Esophagus (tissue), 2 donors: ENCODE measurements around the gene ZNF644. TPM values are rescaled to one million over a fixed set of nuclear protein-coding genes. Genes with fewer than 3 reads are reported as not detected.

ENCODE experiments used
- H3K27ac ChIP-seq, 2 donors: one replicate each; pipeline ENCODE4 v1.5.1; 2013; ENCODE audit warnings: low read depth in 2 of 2, mild to moderate bottlenecking in 2 of 2, inconsistent platforms in 1 of 2, low read length in 1 of 2, moderate library complexity in 1 of 2
- H3K27me3 ChIP-seq, 2 donors: one replicate each; pipeline ENCODE4 v1.6.1; 2013; ENCODE audit warnings: low read length in 2 of 2, control low read depth in 1 of 2, mild to moderate bottlenecking in 1 of 2; ENCODE audit not compliant: insufficient read depth in 2 of 2, control insufficient read depth in 1 of 2
- H3K36me3 ChIP-seq, 2 donors: one replicate each; pipeline ENCODE4 v1.6.1; 2013; ENCODE audit warnings: low read length in 1 of 2; ENCODE audit not compliant: control insufficient read depth in 2 of 2, insufficient read depth in 2 of 2
- H3K4me1 ChIP-seq, 2 donors: one replicate each; pipeline ENCODE4 v1.6.1; 2013; ENCODE audit warnings: low read length in 1 of 2; ENCODE audit not compliant: control insufficient read depth in 2 of 2, insufficient read depth in 2 of 2
- H3K4me3 ChIP-seq, 2 donors: one replicate each; pipeline ENCODE4 v1.5.1; 2013; ENCODE audit warnings: low read length in 2 of 2, mild to moderate bottlenecking in 2 of 2, low read depth in 1 of 2, moderate library complexity in 1 of 2
- H3K9me3 ChIP-seq, 2 donors: one replicate each; pipeline ENCODE4 v1.6.1; 2013; ENCODE audit warnings: mild to moderate bottlenecking in 2 of 2, low read depth in 1 of 2, low read length in 1 of 2, moderate library complexity in 1 of 2; ENCODE audit not compliant: control insufficient read depth in 2 of 2, insufficient read depth in 1 of 2
- WGBS, 2 donors: extraction: QIAGEN DNeasy Blood & Tissue Kit; methylation state at CpG; one replicate each; pipeline ENCODE4 v1.1.7; 2013; 5-methylcytosine and 5-hydroxymethylcytosine counted together
- polyA plus RNA-seq, 2 donors: library from polyadenylated mRNA; stranded (reverse); fragments of 200-250 nt; gene quantifications; one replicate each; pipeline ENCODE4 v1.2.3, GENCODE V29; 2013
- donor health status: healthy with polysubstance abuse.
- donor health status: Bipolar disorder and iron deficiency.

Gene ZNF644
- polyA plus RNA-seq, 2 donors = 11.0 to 15.9 TPM

DNA sequence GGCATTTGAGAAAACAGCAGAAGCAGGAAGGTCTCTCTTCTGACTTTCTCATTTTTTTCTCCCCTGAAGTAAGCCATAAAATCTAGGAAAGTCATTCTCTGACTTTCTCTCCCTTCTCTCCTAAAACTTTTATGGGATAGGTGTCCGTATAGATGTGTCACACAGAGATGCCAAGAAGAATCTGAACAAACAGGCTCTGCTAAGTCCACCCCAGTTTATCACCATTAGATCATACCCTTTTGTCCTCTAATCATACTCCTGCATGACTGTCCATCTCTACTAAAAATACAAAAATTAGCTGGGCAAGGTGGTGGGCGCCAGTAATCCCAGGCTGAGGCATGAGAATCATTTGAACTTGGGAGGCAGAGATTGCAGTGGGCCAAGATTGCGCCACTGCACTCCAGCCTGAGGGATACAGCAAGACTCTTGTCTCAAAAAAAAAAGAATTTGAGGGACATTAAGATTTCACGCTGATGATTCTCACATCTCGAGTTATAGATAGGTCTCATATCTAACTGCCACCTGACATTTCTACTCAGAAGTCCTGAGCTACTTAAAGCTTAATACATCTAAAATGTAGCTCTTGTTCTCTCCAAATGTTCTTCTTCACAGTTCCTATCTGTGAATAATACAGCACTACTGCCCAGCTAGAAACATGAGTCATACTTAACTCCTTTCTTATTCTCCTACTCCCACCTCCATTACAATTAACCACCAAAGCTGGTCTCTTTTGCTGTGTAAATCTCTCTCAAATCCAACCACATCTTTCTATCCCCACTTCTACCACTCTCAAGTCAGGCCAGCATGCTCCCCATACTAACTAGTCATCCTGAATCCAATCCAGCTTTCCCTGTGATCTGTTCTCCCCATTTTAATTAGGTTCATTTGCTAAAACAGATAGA is 47.7 kb downstream of the ZNF644 start:
- 91 to 95% methylated on average over 5 of the region's 5 CpGs for WGBS, 2 donors
- H3K27me3 ChIP-seq = no peaks in the 10 kb centered on the region
- H3K4me3 ChIP-seq = no peak overlapping the region
- no peaks in the 10 kb centered on the region for H3K4me1 ChIP-seq
- no peak overlapping the region for H3K27ac ChIP-seq
- H3K9me3 ChIP-seq = no peaks in the 10 kb centered on the region
- no peaks in the 10 kb centered on the region for H3K36me3 ChIP-seq

DNA sequence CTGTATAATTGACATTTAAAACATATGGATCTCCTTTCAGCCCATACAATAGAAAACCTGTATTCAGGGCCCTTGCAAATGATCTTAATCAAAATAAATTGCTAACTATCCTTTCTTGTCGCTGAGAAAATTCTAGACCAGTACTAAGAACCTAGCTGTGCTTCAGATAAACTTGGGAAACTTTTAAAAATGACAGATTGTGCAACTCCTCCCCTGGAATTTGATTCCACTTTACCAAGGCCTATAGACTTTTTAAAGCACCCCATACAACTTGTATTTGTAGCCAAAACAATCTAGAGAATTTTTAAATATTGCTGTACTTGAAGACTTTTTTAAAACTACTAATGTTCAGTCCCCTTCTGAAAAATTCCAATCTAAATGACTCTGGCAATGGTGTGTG is 51.6 kb downstream of the ZNF644 start:
- no peaks in the 10 kb centered on the region for H3K9me3 ChIP-seq
- no peaks in the 10 kb centered on the region for H3K4me1 ChIP-seq
- H3K27ac ChIP-seq = no peak overlapping the region
- no peaks in the 10 kb centered on the region for H3K27me3 ChIP-seq
- H3K36me3 ChIP-seq = no peaks in the 10 kb centered on the region
- WGBS, 2 donors = 85 to 87% methylated on average over 1 of the region's 1 CpG
- H3K4me3 ChIP-seq = no peak overlapping the region

DNA sequence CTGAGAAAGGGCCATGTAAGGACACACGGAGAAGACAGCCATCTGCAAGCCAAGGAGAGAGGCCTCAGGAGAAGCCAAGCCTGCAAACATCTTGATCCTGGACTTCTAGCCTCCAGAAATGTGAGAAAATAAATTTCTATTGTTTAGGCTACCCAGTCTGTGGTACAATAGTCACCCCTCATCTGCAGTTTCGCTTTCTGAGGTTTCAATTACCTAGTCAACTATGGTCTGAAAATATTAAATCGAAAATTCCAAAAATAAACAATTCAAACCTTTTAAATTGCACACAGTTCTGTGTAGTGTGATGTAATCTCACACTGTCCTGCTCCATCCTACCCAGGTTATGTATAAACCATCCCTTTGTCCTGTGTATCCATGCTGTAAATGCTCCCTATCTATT is 52.6 kb downstream of the ZNF644 start:
- 88 to 89% methylated on average over 3 of the region's 3 CpGs for WGBS, 2 donors

DNA sequence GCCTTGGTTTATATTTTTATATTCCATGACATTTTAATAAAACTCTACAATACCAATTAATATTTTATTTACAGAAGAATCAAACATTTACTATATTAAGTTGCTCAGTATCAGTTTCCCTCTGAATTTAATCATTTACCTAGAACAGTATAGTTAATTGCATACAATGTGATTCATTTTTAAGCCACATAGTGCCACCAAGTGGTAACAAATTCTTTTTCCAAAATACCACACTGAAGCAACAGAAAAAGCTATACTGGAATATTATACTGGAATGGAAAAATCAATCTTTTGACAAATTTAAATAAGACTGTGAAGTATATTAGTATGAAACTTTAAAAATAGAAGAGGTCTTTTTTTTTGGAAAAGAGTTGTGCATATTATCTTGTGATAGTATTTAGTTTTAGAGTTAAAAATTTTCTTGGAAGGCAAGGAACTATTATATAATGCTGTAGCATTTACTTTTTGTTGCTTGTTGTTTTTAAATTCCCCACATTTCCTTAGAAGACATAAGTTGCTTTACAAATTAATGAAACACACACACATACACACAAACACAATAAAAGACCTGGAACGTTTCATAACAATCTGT is 57.3 kb downstream of the ZNF644 start:
- no peaks in the 10 kb centered on the region for H3K4me1 ChIP-seq
- no peaks in the 10 kb centered on the region for H3K9me3 ChIP-seq
- no peaks in the 10 kb centered on the region for H3K27me3 ChIP-seq
- H3K27ac ChIP-seq = no peak overlapping the region
- WGBS, 2 donors = 55 to 56% methylated on average over 1 of the region's 1 CpG
- no peaks in the 10 kb centered on the region for H3K36me3 ChIP-seq
- H3K4me3 ChIP-seq = no peak overlapping the region

More for the DNA sequence above, 52.6 kb downstream of the ZNF644 start:
- Histone ChIP-seq H3K4me3 (no peak overlapping the region), H3K27ac (no peak overlapping the region), H3K4me1 (no peaks in the 10 kb centered on the region), H3K9me3 (no peaks in the 10 kb centered on the region), H3K27me3 (no peaks in the 10 kb centered on the region), H3K36me3 (no peaks in the 10 kb centered on the region)

DNA sequence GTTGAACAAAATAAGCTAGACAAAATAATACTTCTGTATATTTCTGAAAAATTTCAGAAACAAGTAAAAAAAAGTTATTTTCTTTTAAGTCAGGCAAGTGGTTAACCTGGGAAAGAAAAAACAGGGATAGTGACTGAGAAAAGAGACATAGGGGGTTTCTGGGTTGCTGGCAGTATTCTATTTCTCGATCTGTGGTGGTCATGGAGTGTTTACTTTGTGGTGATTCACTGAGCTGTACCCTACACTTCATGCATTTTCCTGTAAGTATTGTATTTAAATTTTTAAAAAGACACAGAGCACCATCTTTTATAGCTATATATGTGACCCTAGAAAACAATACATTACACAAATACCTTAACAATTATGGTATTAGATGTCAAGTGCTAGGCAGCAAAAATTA is 58.2 kb downstream of the ZNF644 start:
- Histone ChIP-seq H3K27ac (no peak overlapping the region), H3K4me3 (no peak overlapping the region), H3K4me1 (no peaks in the 10 kb centered on the region), H3K27me3 (no peaks in the 10 kb centered on the region), H3K9me3 (no peaks in the 10 kb centered on the region), H3K36me3 (no peaks in the 10 kb centered on the region)
- WGBS, 2 donors = 58 to 59% methylated on average over 1 of the region's 1 CpG

DNA sequence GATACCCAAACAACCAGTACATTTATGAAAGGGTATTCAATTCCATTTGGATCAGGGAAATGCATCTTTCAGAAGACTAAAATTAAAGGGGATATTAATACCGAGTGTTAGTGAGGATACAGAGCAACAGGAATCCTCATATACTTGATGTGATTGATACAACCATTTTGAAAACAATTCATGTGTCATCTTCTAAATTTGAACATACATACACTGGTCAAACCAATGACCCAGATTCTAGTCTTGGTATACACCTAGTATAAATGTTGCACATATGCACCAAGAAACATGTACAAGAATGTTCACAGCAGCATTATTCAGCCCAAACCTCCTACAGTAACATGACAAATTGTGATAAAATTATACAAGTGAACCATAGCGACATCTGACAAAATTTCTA is 58.6 kb downstream of the ZNF644 start:
- Histone ChIP-seq H3K4me1 (no peaks in the 10 kb centered on the region), H3K4me3 (no peak overlapping the region), H3K36me3 (no peaks in the 10 kb centered on the region), H3K27me3 (no peaks in the 10 kb centered on the region), H3K27ac (no peak overlapping the region), H3K9me3 (no peaks in the 10 kb centered on the region)
- WGBS, 2 donors = 93 to 94% methylated on average over 2 of the region's 2 CpGs

DNA sequence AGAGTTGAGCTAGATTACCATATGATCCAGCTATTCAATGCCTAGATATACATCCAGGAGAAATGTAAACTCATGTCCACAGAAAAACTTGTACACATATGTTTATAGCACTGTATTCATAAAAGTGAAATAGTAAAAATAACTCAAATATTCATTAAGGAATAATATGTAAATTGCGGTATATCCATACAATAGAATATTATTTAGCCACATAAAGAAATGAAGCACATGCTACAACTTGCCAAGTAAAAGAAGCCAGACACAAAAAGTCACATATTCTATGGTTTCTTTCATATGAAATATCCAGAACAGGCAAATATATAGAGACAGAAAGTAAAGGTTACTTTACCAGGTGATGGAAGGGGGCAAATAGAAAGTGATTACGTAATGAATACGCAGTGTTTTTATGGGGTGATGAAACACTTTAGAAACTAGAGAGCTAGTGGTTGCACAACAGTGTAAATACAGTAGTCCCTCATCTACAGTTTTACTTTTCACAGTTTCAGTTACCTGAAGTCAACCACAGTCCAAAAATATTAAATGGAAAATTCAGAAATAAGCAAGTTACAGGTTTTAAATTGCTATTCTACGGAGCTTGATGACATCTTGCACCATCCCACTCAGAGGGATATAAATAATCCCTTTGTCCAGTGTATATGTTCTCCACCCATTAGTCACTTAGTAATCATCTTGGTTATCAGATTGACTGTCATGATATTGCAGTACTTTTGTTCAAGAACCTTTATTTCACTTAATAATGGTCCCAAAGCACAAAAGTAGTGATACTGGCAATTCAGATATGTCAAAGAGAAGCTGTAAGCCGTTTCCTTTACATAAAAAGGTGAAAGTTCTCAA is 62.3 kb downstream of the ZNF644 start:
- Histone ChIP-seq H3K4me1 (no peaks in the 10 kb centered on the region), H3K27ac (no peak overlapping the region), H3K36me3 (no peaks in the 10 kb centered on the region), H3K9me3 (no peaks in the 10 kb centered on the region), H3K27me3 (no peaks in the 10 kb centered on the region), H3K4me3 (no peak overlapping the region)
- 87 to 92% methylated on average over 5 of the region's 5 CpGs for WGBS, 2 donors

DNA sequence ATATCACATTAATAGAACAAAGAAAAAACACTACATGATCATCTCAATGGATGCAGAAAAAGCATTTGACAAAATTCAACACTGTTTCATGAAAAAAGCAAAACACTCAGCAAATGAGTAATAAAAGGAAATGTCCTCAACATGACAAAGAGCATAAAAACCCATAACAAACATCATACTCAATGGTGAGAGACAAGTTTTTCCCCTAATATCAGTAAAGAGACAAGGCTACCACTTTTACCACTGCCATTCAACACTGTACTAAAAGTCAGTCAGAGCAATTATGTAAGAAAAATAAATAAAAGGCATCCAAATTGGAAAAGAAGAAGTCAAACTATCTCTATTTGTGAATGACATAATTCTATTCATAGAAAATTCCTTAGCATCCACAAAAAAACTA is 64.3 kb downstream of the ZNF644 start:
- H3K9me3 ChIP-seq = no peaks in the 10 kb centered on the region
- no peaks in the 10 kb centered on the region for H3K36me3 ChIP-seq
- H3K27me3 ChIP-seq = no peaks in the 10 kb centered on the region
- H3K4me1 ChIP-seq = no peaks in the 10 kb centered on the region
- no peak overlapping the region for H3K4me3 ChIP-seq
- H3K27ac ChIP-seq = no peak overlapping the region

DNA sequence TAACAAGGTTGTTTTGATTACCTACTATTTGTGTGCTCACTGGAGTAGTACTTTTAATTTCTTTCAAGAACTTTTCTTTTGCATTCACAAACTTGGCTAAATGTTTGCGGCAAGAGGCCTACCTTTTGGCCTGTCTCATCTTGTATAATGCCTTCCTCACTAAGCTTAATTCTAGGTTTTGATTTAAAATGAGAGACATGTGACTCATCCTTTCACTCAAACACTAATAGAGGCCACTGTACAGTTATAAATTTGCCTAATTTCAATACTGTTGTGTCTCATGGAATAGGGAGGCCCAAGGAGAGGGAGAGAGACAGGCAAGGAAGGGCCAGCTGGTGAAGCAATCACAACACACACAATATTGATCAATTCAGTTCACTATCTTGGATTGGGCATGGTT is 66.1 kb downstream of the ZNF644 start:
- H3K27me3 ChIP-seq = no peaks in the 10 kb centered on the region
- no peaks in the 10 kb centered on the region for H3K9me3 ChIP-seq
- H3K36me3 ChIP-seq = no peaks in the 10 kb centered on the region
- H3K27ac ChIP-seq = no peak overlapping the region
- H3K4me1 ChIP-seq = no peaks in the 10 kb centered on the region
- H3K4me3 ChIP-seq = no peak overlapping the region
- 58 to 82% methylated on average over 1 of the region's 1 CpG for WGBS, 2 donors
